Mucosa of stomach (tissue), 1 donor: Measurements from ENCODE around the gene CNKSR3.

ENCODE experiments used
- H3K27me3 ChIP-seq: one replicate; pipeline ENCODE4 v1.7.0; 2013; ENCODE audit warnings: mild to moderate bottlenecking, low read length; ENCODE audit not compliant: control insufficient read depth, insufficient read depth
- H3K36me3 ChIP-seq: one replicate; pipeline ENCODE4 v1.7.0; 2013; ENCODE audit warnings: low read length; ENCODE audit not compliant: control insufficient read depth, insufficient read depth
- H3K4me1 ChIP-seq: one replicate; pipeline ENCODE4 v1.7.0; 2013; ENCODE audit warnings: mild to moderate bottlenecking, low read length; ENCODE audit not compliant: control insufficient read depth, insufficient read depth
- H3K4me3 ChIP-seq: one replicate; pipeline ENCODE4 v1.7.0; 2013; ENCODE audit warnings: low read length
- H3K9ac ChIP-seq: one replicate; pipeline ENCODE4 v1.7.0; 2013; ENCODE audit warnings: mild to moderate bottlenecking, low read length, moderate library complexity
- H3K9me3 ChIP-seq: one replicate; pipeline ENCODE4 v1.7.0; 2013; ENCODE audit warnings: mild to moderate bottlenecking, low read length, moderate library complexity; ENCODE audit not compliant: control insufficient read depth
- donor health status: Pancreatic carcinoma.

Gene CNKSR3

DNA sequence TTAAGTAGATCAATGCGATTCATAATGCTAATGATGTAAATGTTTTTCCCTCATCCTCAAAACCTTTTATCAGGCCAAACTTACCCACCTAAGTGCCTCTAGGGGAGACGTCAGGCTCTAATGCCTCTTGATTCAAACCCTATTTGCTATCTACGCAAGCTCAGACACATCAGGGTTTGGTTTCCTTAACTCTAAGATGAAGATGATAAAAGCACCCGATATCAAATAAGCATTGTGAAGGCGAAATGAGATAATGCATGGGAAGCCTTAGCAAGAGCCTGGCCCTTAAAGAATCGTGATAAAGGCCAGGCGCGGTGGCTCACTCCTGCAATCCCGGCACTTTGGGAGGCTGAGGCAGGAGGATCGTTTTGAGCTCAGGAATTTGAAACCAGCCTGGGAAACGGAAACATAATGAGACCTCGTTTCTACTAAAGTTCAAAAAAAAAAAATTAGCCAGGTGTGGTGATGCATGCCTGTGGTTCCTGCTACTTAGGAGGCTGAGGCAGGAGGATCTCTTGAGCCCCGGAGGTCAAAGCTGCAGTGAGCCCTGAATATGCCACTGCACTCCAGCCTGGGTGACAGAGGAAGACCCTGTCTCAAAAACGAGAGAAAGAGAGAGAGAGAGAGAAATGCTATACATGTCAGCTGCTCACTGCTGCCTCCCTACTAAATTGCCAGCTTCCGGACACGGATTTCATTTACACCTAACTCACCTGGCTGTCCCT, 13.5 kb downstream of the CNKSR3 start:
- peaks cover 14% of the 10 kb centered on the region for H3K4me1 ChIP-seq
- H3K36me3 ChIP-seq = no peaks in the 10 kb centered on the region
- H3K27me3 ChIP-seq = no peaks in the 10 kb centered on the region
- no peaks in the 10 kb centered on the region for H3K9me3 ChIP-seq
- no peak overlapping the region for H3K4me3 ChIP-seq
- H3K9ac ChIP-seq = no peak overlapping the region

GRCh38 chr6:154496186-154496585, 14.3 kb downstream of the CNKSR3 start:
- Histone ChIP-seq H3K9me3 (no peaks in the 10 kb centered on the region), H3K36me3 (no peaks in the 10 kb centered on the region), H3K27me3 (no peaks in the 10 kb centered on the region), H3K4me3 (no peak overlapping the region), H3K4me1 (peaks cover 8% of the 10 kb centered on the region), H3K9ac (no peak overlapping the region)

GRCh38 chr6:154494592-154495311, 15.7 kb downstream of the CNKSR3 start:
- Histone ChIP-seq H3K9me3 (no peaks in the 10 kb centered on the region), H3K4me3 (no peak overlapping the region), H3K9ac (no peak overlapping the region), H3K36me3 (no peaks in the 10 kb centered on the region), H3K27me3 (no peaks in the 10 kb centered on the region), H3K4me1 (no peaks in the 10 kb centered on the region)

DNA sequence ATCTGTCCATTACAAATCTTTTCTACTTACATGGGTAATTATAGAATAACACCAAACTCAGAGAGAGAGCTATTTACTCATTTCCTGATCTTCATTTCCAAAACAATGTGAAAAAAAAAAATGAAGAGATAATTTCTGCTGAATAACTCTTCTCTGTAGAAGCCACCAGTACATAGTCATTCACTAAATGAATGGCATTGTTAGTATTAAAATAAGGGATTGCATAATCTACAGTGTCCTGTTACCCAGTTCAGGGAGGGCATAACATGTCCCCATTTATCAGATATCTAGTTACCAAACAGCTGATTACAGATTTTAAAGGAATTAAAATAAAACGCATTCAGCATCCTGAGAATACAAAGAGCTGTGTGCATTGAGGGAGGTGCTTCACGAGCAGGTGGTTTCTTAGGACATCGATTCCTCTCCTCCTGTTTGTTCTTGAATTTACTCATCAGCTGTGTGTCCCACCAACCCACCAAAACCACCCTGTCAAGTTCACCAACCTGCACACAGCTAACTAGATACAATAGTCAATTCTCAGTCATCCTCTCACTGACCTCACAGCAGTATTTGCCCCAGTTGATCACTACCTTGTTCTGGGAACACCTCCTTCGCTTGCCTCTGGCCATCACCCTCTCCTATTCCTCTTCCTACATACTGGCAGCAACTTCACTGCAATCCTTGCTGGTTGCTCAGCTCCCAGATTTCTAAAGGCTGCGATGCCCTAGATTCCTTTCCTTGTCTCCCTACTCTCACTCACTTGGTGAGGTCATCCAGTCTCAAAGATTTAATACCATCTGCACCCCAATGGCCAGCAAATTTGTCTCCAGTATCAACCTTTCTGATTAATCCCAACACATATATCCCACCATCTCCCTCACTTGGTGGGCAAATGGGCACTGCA, 18.7 kb downstream of the CNKSR3 start:
- H3K9ac ChIP-seq = no peak overlapping the region
- no peaks in the 10 kb centered on the region for H3K9me3 ChIP-seq
- H3K36me3 ChIP-seq = no peaks in the 10 kb centered on the region
- no peak overlapping the region for H3K4me3 ChIP-seq
- H3K4me1 ChIP-seq = no peaks in the 10 kb centered on the region
- H3K27me3 ChIP-seq = no peaks in the 10 kb centered on the region

DNA sequence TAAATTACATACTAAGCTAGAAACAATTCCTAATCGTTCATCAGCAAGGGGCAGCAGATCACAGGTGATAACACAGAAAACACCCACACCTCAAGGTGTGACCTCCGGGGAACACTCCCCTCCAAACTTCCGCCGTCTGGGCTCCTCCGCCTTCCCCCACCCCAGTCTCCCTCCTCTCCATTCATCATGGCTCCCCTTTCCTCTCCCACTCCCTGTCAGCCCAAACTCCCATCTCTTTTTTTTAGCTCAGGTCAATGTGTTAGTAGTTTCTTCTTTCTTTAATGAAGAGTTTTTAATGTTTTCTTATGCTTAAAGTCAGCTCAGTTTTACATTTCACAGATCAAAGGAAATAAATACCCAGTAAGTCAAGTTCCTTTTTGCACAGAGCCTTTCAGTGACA, 20.7 kb downstream of the CNKSR3 start:
- H3K4me3 ChIP-seq = no peak overlapping the region
- no peaks in the 10 kb centered on the region for H3K9me3 ChIP-seq

DNA sequence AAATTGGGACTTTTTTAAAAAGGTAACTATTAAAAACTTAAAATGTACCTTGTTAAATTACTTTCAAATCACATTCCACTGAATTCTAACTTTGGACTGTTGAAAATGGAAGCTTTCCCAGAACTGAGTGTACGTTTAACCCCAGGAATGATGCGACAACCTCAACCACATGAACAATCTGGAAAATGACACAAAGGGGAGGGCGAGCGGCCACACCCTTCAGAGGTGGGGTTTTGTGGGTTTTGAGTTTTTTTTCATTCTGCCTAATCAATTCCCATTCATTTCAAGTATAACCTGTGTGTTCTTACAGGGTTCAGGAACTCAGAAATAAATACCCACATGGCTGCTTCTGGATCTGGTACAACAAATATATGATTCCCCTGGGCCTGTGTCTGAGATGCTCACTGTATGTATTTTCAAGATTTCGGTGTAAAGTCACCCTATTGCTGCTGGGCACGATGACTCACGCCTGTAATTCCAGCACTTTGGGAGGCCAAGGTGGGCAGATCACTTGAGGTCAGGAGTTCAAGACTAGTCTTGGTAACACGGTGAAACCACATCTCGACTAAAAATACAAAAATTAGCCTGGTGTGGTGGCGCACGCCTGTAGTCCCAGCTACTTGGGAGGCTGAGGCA, 21.6 kb downstream of the CNKSR3 start:
- no peak overlapping the region for H3K4me3 ChIP-seq
- H3K36me3 ChIP-seq = no peaks in the 10 kb centered on the region
- H3K9ac ChIP-seq = no peak overlapping the region
- no peaks in the 10 kb centered on the region for H3K9me3 ChIP-seq
- no peaks in the 10 kb centered on the region for H3K27me3 ChIP-seq
- no peaks in the 10 kb centered on the region for H3K4me1 ChIP-seq

More for the DNA sequence above, 20.7 kb downstream of the CNKSR3 start:
- Histone ChIP-seq H3K4me1 (no peaks in the 10 kb centered on the region), H3K9ac (no peak overlapping the region), H3K27me3 (no peaks in the 10 kb centered on the region), H3K36me3 (no peaks in the 10 kb centered on the region)

DNA sequence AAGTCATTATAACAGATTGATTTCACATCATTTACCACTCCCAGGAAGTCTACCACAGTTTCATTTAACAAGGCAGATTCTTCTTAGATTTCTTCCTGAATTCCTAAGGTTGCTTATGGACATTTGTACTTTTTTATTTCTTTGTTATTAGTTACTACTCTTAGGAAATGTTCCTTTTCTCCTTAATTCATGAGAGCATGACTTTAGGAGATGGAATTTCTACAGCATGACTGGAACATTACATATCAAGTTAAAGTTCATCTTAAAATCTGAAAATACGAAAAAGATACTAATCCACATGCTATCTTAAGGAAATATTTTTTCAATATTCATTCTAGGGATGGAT, 22.3 kb downstream of the CNKSR3 start:
- Histone ChIP-seq H3K4me3 (no peak overlapping the region), H3K9ac (no peak overlapping the region), H3K9me3 (no peaks in the 10 kb centered on the region), H3K27me3 (no peaks in the 10 kb centered on the region), H3K36me3 (no peaks in the 10 kb centered on the region), H3K4me1 (no peaks in the 10 kb centered on the region)

DNA sequence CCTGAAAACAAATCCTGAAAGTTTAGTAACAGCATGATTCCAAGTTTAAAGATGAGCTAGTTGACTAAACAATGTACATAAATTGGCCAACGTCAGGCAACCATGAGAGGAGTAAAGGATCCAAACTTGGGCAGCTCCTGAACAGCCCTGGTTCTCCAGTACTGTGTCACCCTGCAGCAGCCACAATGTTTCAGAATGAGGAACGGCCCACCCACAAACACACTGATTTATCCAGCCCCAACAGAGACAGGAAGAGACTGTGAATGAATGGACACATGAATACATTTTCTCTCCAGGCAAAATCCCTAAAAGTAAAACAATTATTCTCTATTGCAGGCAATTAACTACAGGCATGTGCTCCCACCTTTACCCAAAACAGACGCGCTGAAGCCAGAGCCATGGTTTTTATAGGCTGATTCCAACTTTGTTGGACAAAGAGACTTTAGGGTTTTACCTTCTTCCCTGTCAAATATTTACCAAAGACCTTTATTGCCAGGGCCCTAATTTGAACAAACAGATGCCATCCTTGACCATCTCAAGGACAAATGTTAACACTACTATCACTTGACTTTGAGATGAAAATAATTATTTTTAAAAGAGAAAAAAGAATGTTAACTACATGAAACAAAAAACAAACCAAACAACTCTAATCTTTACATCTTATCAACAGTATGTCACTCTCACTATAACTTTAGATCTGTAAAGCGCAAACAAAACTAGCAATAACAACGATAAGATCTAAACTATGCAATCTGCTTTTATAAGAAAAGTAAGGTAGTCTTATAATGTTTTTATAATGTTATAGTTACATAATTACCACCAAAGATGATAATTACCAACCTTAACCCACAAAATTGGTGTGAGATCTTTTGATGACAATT, 22.9 kb downstream of the CNKSR3 start:
- no peak overlapping the region for H3K9ac ChIP-seq
- H3K27me3 ChIP-seq = no peaks in the 10 kb centered on the region
- no peaks in the 10 kb centered on the region for H3K36me3 ChIP-seq
- H3K9me3 ChIP-seq = no peaks in the 10 kb centered on the region
- no peaks in the 10 kb centered on the region for H3K4me1 ChIP-seq
- no peak overlapping the region for H3K4me3 ChIP-seq

DNA sequence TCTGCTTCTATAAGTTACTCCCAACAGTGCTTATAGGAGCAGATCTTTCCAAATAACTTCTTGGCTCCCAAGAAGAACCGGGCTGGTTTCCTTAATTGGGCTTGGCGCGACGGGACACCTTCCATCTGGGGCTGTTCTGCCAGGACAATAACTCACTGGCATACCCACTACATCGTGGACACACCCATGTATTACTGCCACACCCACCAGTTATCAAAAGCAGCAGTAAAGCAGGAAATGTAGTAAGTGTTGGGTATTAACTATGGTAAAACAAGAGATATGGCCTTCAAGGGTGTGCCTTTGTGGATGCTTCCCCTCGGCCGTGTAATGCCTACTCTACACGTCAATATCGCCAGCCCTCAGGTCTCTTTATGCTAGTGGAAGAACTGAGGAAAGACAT, 24.7 kb downstream of the CNKSR3 start:
- no peak overlapping the region for H3K4me3 ChIP-seq
- H3K9me3 ChIP-seq = no peaks in the 10 kb centered on the region
- no peak overlapping the region for H3K9ac ChIP-seq
- H3K27me3 ChIP-seq = no peaks in the 10 kb centered on the region
- H3K36me3 ChIP-seq = no peaks in the 10 kb centered on the region
- no peaks in the 10 kb centered on the region for H3K4me1 ChIP-seq

DNA sequence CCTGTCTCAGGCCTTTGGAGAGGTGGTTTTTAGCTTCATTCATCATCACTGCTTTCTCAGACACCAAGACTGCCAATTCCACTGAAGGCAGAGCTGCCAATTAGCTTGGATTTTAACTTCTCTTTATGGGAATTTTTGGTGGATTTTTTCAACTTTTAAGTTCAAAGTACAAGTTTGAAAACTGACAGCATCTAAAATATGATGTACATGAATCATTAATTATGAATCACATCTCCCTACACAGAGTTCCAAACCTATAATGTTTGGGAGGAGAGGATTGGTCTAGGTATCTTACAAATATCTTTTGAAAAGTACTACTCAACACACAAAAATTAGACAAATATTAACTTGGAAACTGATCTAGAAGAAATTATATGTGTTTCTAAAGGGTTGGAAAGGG, 25.5 kb downstream of the CNKSR3 start:
- no peaks in the 10 kb centered on the region for H3K27me3 ChIP-seq
- no peak overlapping the region for H3K9ac ChIP-seq
- H3K4me1 ChIP-seq = no peaks in the 10 kb centered on the region
- no peaks in the 10 kb centered on the region for H3K36me3 ChIP-seq
- H3K9me3 ChIP-seq = no peaks in the 10 kb centered on the region
- H3K4me3 ChIP-seq = no peak overlapping the region

GRCh38 chr6:154482858-154483257, 27.6 kb downstream of the CNKSR3 start:
- Histone ChIP-seq H3K36me3 (no peaks in the 10 kb centered on the region), H3K9me3 (no peaks in the 10 kb centered on the region), H3K9ac (no peak overlapping the region), H3K4me3 (no peak overlapping the region), H3K27me3 (no peaks in the 10 kb centered on the region), H3K4me1 (no peaks in the 10 kb centered on the region)
